Spleen (tissue), 11 donors: ENCODE data around the gene TBC1D24. TPM values are rescaled to one million over a fixed set of nuclear protein-coding genes. Genes with fewer than 3 reads are reported as not detected.

ENCODE experiments used
- DNase-seq: peaks from one replicate; pipeline ENCODE4 v3.0.0-alpha.2; 2020
- H3K27ac ChIP-seq, 8 donors: fragments of 200-600 bp; sonication (generic) in 7 of 8; 1 replicate in 4 of 8; 2 replicates in 4 of 8; pipeline versions ENCODE4 v1.5.0 to v1.8.0; 2016 to 2021; ENCODE audit warnings: inconsistent platforms in 4 of 8, mild to moderate bottlenecking in 4 of 8, moderate library complexity in 1 of 8
- H3K27me3 ChIP-seq, 7 donors: fragments of 200-600 bp; sonication (generic) in 6 of 7; replicated peaks in 1 of 7; 1 replicate in 4 of 7; 2 replicates in 3 of 7; pipeline versions ENCODE4 v1.5.0 to v1.8.0; 2016 to 2021; ENCODE audit warnings: inconsistent platforms in 3 of 7, mild to moderate bottlenecking in 1 of 7
- H3K36me3 ChIP-seq, 6 donors: fragments of 200-600 bp; sonication (generic) in 5 of 6; 1 replicate in 4 of 6; 2 replicates in 2 of 6; pipeline versions ENCODE4 v1.5.0 to v1.8.0; 2016 to 2021; ENCODE audit warnings: inconsistent platforms in 2 of 6
- H3K4me1 ChIP-seq, 6 donors: fragments of 200-600 bp; sonication (generic) in 5 of 6; 1 replicate in 3 of 6; 2 replicates in 3 of 6; pipeline versions ENCODE4 v1.5.0 to v1.8.0; 2016 to 2021; ENCODE audit warnings: inconsistent platforms in 3 of 6
- H3K4me3 ChIP-seq, 8 donors: fragments of 200-600 bp; sonication (generic) in 7 of 8; 1 replicate in 4 of 8; 2 replicates in 4 of 8; pipeline versions ENCODE4 v1.5.0 to v1.8.0; 2016 to 2021; ENCODE audit warnings: inconsistent platforms in 4 of 8, mild to moderate bottlenecking in 4 of 8, moderate library complexity in 2 of 8
- H3K9me3 ChIP-seq, 8 donors: fragments of 200-600 bp; sonication (generic) in 7 of 8; 1 replicate in 4 of 8; 2 replicates in 4 of 8; pipeline versions ENCODE4 v1.5.0 to v1.8.0; 2016 to 2021; ENCODE audit warnings: inconsistent platforms in 4 of 8
- CTCF ChIP-seq, 11 experiments: fragments of 200-600 bp in 7 of 11; fragments of 450-650 bp in 4 of 11; sonication (generic) in 4 of 11; IDR thresholded peaks in 8 of 11; conservative IDR thresholded peaks in 3 of 11; 1 replicate in 7 of 11; 2 replicates in 4 of 11; pipeline versions ENCODE4 v1.4.0 to v1.8.0; 2016 to 2021; ENCODE audit warnings: antibody characterized with exemption in 11 of 11, inconsistent platforms in 4 of 11, mild to moderate bottlenecking in 1 of 11
- POLR2A ChIP-seq, 3 donors: fragments of 450-650 bp; IDR thresholded peaks; one replicate each; pipeline ENCODE4 v1.5.1; 2017; ENCODE audit warnings: antibody characterized with exemption in 3 of 3, mild to moderate bottlenecking in 1 of 3
- POLR2AphosphoS5 ChIP-seq, 3 donors: sonication (generic); formaldehyde crosslinking; IDR thresholded peaks; one replicate each; pipeline ENCODE4 v1.5.1; 2017; ENCODE audit warnings: antibody characterized with exemption in 3 of 3
- WGBS, 5 donors: extraction: QIAGEN DNeasy Blood & Tissue Kit in 3 of 5; methylation state at CpG; one replicate each; pipeline versions ENCODE4 v1.1.5 to v1.1.7; 2013 to 2018; 5-methylcytosine and 5-hydroxymethylcytosine counted together
- intact Hi-C: fragments of 100-400 bp; cut with DNase I; formaldehyde crosslinking; loops from one replicate; pipeline ENCODE4 v1.15.0; 2023; ENCODE audit warnings: low total_unique reads
- polyA plus RNA-seq, 3 donors: library from polyadenylated mRNA; stranded (reverse); fragments of 200-250 nt; gene quantifications; one replicate each; pipeline ENCODE4 v1.2.1, GENCODE V29; 2013
- total RNA-seq, 7 donors: library from RNA; depleted of rRNA in 3 of 7; stranded (reverse); fragments of >200 nt in 3 of 7; fragmentation: NEBNext Ultra II Directional in 4 of 7; extraction: Animal tissue kit (Norgen Biotek cat#: 25700) in 4 of 7; gene quantifications; one replicate each; pipeline versions ENCODE4 v1.1.0 to v1.2.1, GENCODE V29; 2016 to 2021
- donor health status: healthy with polysubstance abuse.
- donor health status: DM: no; HTN: no; CAD: no; lungs with moderate emphysema.
- donor health status: DM: no; HTN: no; CAD: no.
- donor health status: Bipolar disorder and iron deficiency.
- donor health status: healthy.
- donor health status: DM: no; HTN: no; CAD: no.
- donor health status: DM: yes; HTN: yes; CAD: no.

Gene TBC1D24
- total and polyA plus RNA-seq, 10 donors = 2.2 to 15.3 (median 11.3) TPM

DNA sequence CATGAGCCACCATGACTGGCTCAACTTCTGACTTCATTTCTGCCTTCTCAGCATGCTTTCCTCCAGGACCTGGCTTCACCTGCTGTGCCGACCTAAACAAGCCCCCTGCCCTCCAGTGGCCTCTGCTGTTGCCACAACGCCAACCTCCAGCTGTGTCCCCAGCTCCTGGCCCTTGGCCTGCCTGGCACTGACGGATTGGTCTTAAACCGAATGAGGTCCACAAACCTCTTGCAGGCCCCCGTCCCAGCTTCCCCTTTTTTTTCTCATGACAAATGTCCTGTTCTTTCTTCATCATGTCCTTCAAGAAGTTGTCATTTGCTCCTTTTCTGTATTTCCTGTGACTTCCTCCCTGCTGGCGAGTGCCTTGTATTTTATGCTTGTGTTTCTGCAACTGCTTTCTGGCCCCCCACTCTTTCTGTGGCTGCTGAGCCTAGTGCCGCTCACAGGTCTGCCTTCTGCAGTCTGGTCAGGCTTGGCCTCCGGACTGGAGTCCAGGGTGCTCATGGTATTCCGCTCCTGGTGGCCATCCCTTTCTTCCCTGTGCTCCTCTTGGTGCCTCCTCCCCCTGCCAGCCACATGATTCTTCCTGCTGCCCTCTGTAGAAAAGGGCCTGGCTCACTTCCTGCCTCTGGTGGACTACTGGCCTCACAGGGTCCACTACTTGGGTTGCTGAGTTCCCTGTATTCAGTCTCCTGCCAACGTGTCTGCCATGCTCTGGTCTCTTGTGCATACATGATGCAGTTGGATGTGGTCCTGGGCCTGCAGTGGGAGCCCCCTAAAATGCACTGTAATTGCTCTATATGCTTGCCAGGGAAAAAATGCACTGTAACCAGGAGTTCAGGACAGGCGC lies 41.7 kb downstream of the TBC1D24 start:
- Histone ChIP-seq H3K27me3 (no peaks in the 10 kb centered on the region), H3K27ac (peak overlapping the region; percentile 97 to 100 (median 100)), H3K36me3 (peaks cover 0 to 39% (median 6%) of the 10 kb centered on the region in 6 donors), H3K9me3 (no peaks in the 10 kb centered on the region), H3K4me1 (peaks cover 59 to 86% (median 82%) of the 10 kb centered on the region in 6 donors), H3K4me3 (peak overlapping the region in 7 of 8 donors; percentile 9 to 97 (median 78))
- 29 to 45% (median 38%) methylated on average over 11 of the region's 11 CpGs for WGBS, 5 donors
- intact Hi-C loops = no loop called here
- no peak for TF ChIP-seq POLR2A (IDR thresholded peaks at IDR 0.05)
- TF ChIP-seq CTCF (IDR thresholded peaks at IDR 0.05 in 8 of 11, conservative IDR thresholded peaks at IDR 0.05 in 3 of 11) = peak in 2 of 11 experiments; percentile 2 to 22
- peak; percentile 47 to 73 (median 60) for TF ChIP-seq POLR2AphosphoS5 (IDR thresholded peaks at IDR 0.05)
- DNase-seq = peak; percentile 88

DNA sequence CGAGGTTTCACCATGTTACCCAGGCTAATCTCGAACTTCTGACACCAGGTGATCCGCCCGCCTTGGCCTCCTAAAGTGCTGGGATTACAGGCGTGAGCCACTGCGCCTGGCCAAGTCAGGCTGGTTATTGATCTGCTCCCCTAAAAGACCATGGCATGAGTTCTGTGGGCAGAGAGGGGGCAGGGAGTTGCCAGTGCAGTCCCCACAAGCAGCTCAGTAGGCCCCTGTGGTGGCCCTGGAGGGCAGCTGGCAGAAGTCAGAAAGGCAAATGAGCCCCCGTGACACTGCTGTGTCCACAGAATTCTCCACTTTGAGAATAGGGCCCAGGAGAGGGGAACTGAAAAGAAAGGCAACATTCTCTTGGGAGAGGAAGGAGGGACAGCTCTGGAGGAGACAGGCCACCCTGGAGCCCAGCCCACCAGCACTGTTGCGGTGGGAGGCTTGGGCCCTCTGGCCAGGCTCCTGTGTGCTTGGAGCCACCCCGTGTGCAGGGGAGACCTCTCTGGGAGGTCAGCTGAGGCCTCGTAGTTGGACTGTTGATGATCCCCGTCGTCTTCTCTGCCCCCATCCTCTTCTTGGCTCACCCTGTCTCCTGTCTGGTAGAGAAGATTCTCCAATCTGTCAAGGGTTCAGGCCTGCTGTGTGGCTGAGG lies 43.2 kb downstream of the TBC1D24 start:
- Histone ChIP-seq H3K9me3 (no peaks in the 10 kb centered on the region), H3K4me1 (peaks cover 55 to 83% (median 76%) of the 10 kb centered on the region in 6 donors), H3K27me3 (no peaks in the 10 kb centered on the region), H3K27ac (peak overlapping the region in 7 of 8 donors; percentile 41 to 100 (median 100)), H3K36me3 (peaks cover 0 to 54% (median 10%) of the 10 kb centered on the region in 6 donors), H3K4me3 (peak overlapping the region in 1 of 8 donors; percentile 93)
- intact Hi-C loops = no loop called here
- peak; percentile 62 for DNase-seq
- TF ChIP-seq POLR2A (IDR thresholded peaks at IDR 0.05) = no peak
- TF ChIP-seq POLR2AphosphoS5 (IDR thresholded peaks at IDR 0.05) = peak in 1 of 3 donors; percentile 31
- 78 to 86% (median 82%) methylated on average over 11 to 12 of the region's 12 CpGs for WGBS, 5 donors

- intact Hi-C loops = no loop called here
- H3K4me1 ChIP-seq = peaks cover 55 to 88% (median 70%) of the 10 kb centered on the region in 6 donors
- peak; percentile 86 for DNase-seq
- H3K27me3 ChIP-seq = no peaks in the 10 kb centered on the region
- peak overlapping the region in 7 of 8 donors; percentile 78 to 100 (median 100) for H3K27ac ChIP-seq
- WGBS, 5 donors = 80 to 89% (median 81%) methylated on average over 18 to 39 of the region's 39 CpGs
- TF ChIP-seq POLR2A (IDR thresholded peaks at IDR 0.05) (no peak), POLR2AphosphoS5 (IDR thresholded peaks at IDR 0.05) (peak in 1 of 3 donors; percentile 65), CTCF (IDR thresholded peaks at IDR 0.05 in 8 of 11, conservative IDR thresholded peaks at IDR 0.05 in 3 of 11) (no peak)
- H3K36me3 ChIP-seq = peaks cover 0 to 63% (median 17%) of the 10 kb centered on the region in 6 donors
- no peaks in the 10 kb centered on the region for H3K9me3 ChIP-seq
- H3K4me3 ChIP-seq = peak overlapping the region in 6 of 8 donors; percentile 55 to 93 (median 74)
Observed at GRCh38 chr16:2518823-2519710, 44.1 kb downstream of the TBC1D24 start.

- DNase-seq = peak; percentile 88
- intact Hi-C loops = no loop called here
- Histone ChIP-seq H3K4me3 (peak overlapping the region in 7 of 8 donors; percentile 54 to 93 (median 71)), H3K4me1 (peaks cover 55 to 93% (median 70%) of the 10 kb centered on the region in 6 donors), H3K36me3 (peaks cover 0 to 70% (median 23%) of the 10 kb centered on the region in 6 donors), H3K9me3 (no peaks in the 10 kb centered on the region), H3K27me3 (no peaks in the 10 kb centered on the region), H3K27ac (peak overlapping the region; percentile 78 to 100 (median 92))
- 50 to 74% (median 61%) methylated on average over 22 of the region's 22 CpGs for WGBS, 5 donors
- TF ChIP-seq CTCF (IDR thresholded peaks at IDR 0.05 in 8 of 11, conservative IDR thresholded peaks at IDR 0.05 in 3 of 11) (no peak), POLR2A (IDR thresholded peaks at IDR 0.05) (no peak), POLR2AphosphoS5 (IDR thresholded peaks at IDR 0.05) (no peak)
Observed at GRCh38 chr16:2519711-2520080, 44.8 kb downstream of the TBC1D24 start.
